Suprapubic skin (tissue), 3 donors: ENCODE data around the gene IGSF11.

Experiments
- POLR2AphosphoS5 ChIP-seq, 3 donors: sonication (generic); formaldehyde crosslinking; IDR thresholded peaks; one replicate each; pipeline ENCODE4 v1.6.1; 2017; ENCODE audit warnings: antibody characterized with exemption in 3 of 3
- TF ChIP-seq, protein P1 (sequence below), 2 donors: fragments of 200-600 bp in 1 of 2; fragments of 450-650 bp in 1 of 2; sonication (generic) in 1 of 2; IDR thresholded peaks; one replicate each; pipeline ENCODE4 v1.5.1; 2016 to 2019; ENCODE audit warnings: antibody characterized with exemption in 2 of 2, mild to moderate bottlenecking in 1 of 2, moderate library complexity in 1 of 2

GRCh38 chr3:119018690-119019463, 15.8 kb downstream of the IGSF11 start:
- TF ChIP-seq, protein P1, sequence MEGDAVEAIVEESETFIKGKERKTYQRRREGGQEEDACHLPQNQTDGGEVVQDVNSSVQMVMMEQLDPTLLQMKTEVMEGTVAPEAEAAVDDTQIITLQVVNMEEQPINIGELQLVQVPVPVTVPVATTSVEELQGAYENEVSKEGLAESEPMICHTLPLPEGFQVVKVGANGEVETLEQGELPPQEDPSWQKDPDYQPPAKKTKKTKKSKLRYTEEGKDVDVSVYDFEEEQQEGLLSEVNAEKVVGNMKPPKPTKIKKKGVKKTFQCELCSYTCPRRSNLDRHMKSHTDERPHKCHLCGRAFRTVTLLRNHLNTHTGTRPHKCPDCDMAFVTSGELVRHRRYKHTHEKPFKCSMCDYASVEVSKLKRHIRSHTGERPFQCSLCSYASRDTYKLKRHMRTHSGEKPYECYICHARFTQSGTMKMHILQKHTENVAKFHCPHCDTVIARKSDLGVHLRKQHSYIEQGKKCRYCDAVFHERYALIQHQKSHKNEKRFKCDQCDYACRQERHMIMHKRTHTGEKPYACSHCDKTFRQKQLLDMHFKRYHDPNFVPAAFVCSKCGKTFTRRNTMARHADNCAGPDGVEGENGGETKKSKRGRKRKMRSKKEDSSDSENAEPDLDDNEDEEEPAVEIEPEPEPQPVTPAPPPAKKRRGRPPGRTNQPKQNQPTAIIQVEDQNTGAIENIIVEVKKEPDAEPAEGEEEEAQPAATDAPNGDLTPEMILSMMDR (IDR thresholded peaks at IDR 0.05), result no peak
- no peak for TF ChIP-seq POLR2AphosphoS5 (IDR thresholded peaks at IDR 0.05)
